Neural crest cell (in vitro differentiated cells): ENCODE data around the gene SLC26A6. TPM values are rescaled to one million over a fixed set of nuclear protein-coding genes. Genes with fewer than 3 reads are reported as not detected.

Experiments
- DNase-seq: peaks from one replicate; pipeline ENCODE4 v3.0.0; 2021; ENCODE audit warnings: low read depth, mixed read lengths, low spot score
- H3K27ac Mint-ChIP-seq: one replicate; pipeline ENCODE4 v1.8.0; 2021; ENCODE audit warnings: mild to moderate bottlenecking, mixed read lengths; ENCODE audit not compliant: unreplicated experiment
- H3K27me3 Mint-ChIP-seq: 2 replicates; pipeline ENCODE4 v1.8.0; 2021; ENCODE audit warnings: low read depth, mild to moderate bottlenecking, mixed read lengths
- H3K36me3 Mint-ChIP-seq: 2 replicates; pipeline ENCODE4 v1.8.0; 2021; ENCODE audit warnings: low read depth, mild to moderate bottlenecking, mixed read lengths
- H3K4me1 Mint-ChIP-seq: 2 replicates; pipeline ENCODE4 v1.8.0; 2021; ENCODE audit warnings: mixed read lengths
- H3K4me3 Mint-ChIP-seq: one replicate; pipeline ENCODE4 v1.8.0; 2021; ENCODE audit warnings: mild to moderate bottlenecking, mixed read lengths
- H3K9me3 Mint-ChIP-seq: 2 replicates; pipeline ENCODE4 v1.8.0; 2021; ENCODE audit warnings: mixed read lengths
- CTCF ChIP-seq: fragments of 200-600 bp; sonication (generic); conservative IDR thresholded peaks from 2 replicates; pipeline ENCODE4 v1.5.0; 2021; ENCODE audit warnings: antibody characterized with exemption, mild to moderate bottlenecking
- microRNA-seq: library from miRNA; unstranded; fragments of <30 nt; microRNA quantifications from one replicate; pipeline ENCODE4, GENCODE V29; 2020
- total RNA-seq: library from RNA; stranded (reverse); gene quantifications from 2 replicates; pipeline ENCODE4 v1.2.1, GENCODE V29; 2021

The SLC26A6 gene
- total RNA-seq, 1 donor from 2014 or later: 57.4 TPM

- Mint-ChIP-seq H3K36me3 (no peaks in the 10 kb centered on the region), H3K9me3 (no peaks in the 10 kb centered on the region), H3K4me1 (no peaks in the 10 kb centered on the region), H3K27ac (no peak overlapping the region), H3K27me3 (peaks cover under 1% of the 10 kb centered on the region), H3K4me3 (no peak overlapping the region)
- no peak for TF ChIP-seq CTCF
- no peak for DNase-seq
Measured at GRCh38 chr3:48587686-48588085, 47.6 kb downstream of the SLC26A6 start.

DNA sequence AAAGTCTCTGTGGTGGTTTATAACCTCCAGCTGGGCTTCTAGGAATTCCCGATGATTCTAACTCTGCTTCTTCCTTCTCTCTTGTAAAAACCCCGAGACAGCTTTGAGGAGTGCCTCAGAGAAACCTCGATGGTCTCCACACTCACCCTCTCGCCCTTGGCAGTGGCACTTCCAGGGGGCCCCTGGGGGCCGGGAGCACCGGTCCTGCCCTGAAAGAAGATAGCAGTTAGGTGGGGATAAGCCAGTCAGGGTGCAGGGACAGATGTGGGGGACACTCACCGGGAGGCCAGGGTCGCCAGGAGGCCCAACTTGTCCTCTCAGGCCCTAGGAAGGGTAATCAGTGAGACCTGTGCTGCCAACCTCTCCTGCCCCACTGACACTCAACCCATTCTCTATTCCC lies 49.9 kb downstream of the SLC26A6 start:
- no peak for TF ChIP-seq CTCF
- H3K9me3 Mint-ChIP-seq: no peaks in the 10 kb centered on the region
- H3K27me3 Mint-ChIP-seq: no peaks in the 10 kb centered on the region
- no peak overlapping the region for H3K4me3 Mint-ChIP-seq
- H3K4me1 Mint-ChIP-seq: no peaks in the 10 kb centered on the region
- H3K36me3 Mint-ChIP-seq: no peaks in the 10 kb centered on the region
- no peak overlapping the region for H3K27ac Mint-ChIP-seq
- no peak for DNase-seq

DNA sequence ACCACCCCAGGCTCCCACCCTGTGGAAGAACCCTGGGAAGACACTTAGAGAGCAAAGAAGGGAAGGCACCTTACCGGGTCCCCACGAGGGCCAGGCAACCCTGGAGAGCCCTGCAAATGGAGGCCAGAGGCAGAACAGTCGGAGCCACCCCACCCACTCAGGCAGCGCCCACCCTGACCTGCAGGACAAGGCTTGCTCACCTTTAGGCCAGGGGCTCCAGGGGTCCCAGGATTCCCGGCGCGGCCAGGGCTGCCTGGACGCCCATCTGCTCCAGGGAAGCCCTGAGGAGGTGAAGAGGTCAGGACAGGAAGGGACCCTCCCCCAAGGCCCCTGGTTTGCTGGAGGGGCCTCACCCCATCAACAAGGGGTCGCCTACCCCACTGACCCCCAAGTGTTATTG lies 50.4 kb downstream of the SLC26A6 start:
- Mint-ChIP-seq H3K4me1 (no peaks in the 10 kb centered on the region), H3K36me3 (no peaks in the 10 kb centered on the region), H3K9me3 (no peaks in the 10 kb centered on the region), H3K4me3 (no peak overlapping the region), H3K27me3 (no peaks in the 10 kb centered on the region), H3K27ac (no peak overlapping the region)
- TF ChIP-seq CTCF: no peak
- DNase-seq: no peak

GRCh38 chr3:48581621-48582481 lies 53.4 kb downstream of the SLC26A6 start:
- no peak for DNase-seq
- H3K4me3 Mint-ChIP-seq: no peak overlapping the region
- H3K36me3 Mint-ChIP-seq: no peaks in the 10 kb centered on the region
- H3K27me3 Mint-ChIP-seq: no peaks in the 10 kb centered on the region
- H3K27ac Mint-ChIP-seq: no peak overlapping the region
- no peak for TF ChIP-seq CTCF
- H3K4me1 Mint-ChIP-seq: no peaks in the 10 kb centered on the region
- H3K9me3 Mint-ChIP-seq: no peaks in the 10 kb centered on the region

DNA sequence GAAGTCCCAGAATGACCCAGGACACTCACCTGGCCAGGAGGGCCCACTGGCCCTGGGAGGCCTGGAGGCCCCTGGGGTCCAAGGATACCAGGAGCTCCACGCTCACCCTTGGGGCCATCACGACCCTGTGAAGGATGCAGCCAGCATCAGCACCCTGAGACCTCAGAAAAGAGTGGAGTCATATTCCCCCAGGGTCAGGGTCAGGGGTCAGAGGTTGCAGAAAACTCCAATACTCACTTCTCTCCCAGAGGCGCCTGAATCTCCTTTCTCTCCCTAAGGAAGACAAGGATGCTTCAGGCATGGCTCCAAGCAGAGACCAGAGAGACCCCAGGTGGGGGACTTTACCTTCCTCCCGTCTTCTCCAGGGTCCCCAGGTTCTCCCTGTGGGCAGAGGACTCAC lies 58.6 kb downstream of the SLC26A6 start:
- no peak overlapping the region for H3K4me3 Mint-ChIP-seq
- DNase-seq: no peak
- H3K27ac Mint-ChIP-seq: no peak overlapping the region
- H3K27me3 Mint-ChIP-seq: no peaks in the 10 kb centered on the region
- H3K9me3 Mint-ChIP-seq: no peaks in the 10 kb centered on the region
- H3K4me1 Mint-ChIP-seq: no peaks in the 10 kb centered on the region
- H3K36me3 Mint-ChIP-seq: no peaks in the 10 kb centered on the region
- TF ChIP-seq CTCF: no peak

Small RNA genes lying within 50 kb of the gene (microRNA-seq; reads per million reads assigned to microRNA genes)
- gene MIR4793 (not detected), gene MIR711 (not detected)

Other genes with a start within 250 kb of the SLC26A6 start
- 161 and 180 TPM in 2 replicates for gene PLXNB1, start 205.4 kb downstream of the SLC26A6 start, total RNA-seq
- 12.4 TPM in 2 replicates for gene CCDC51, start 195.3 kb downstream of the SLC26A6 start, total RNA-seq
- gene TMA7, start 195.2 kb downstream of the SLC26A6 start, total RNA-seq: 309 and 318 TPM in 2 replicates
- 21.8 and 22.1 TPM in 2 replicates for gene ATRIP, start 188.7 kb downstream of the SLC26A6 start, total RNA-seq
- 117 and 124 TPM in 2 replicates for gene SHISA5, start 131.3 kb downstream of the SLC26A6 start, total RNA-seq
- 19.2 and 20.4 TPM in 2 replicates for gene PFKFB4, start 78.7 kb downstream of the SLC26A6 start, total RNA-seq
- 1.3 TPM in 2 replicates for gene UCN2, start 71.7 kb downstream of the SLC26A6 start, total RNA-seq
- gene COL7A1, start 40.1 kb downstream of the SLC26A6 start, total RNA-seq: 28.4 and 28.7 TPM in 2 replicates
- gene UQCRC1, start 25.8 kb downstream of the SLC26A6 start, total RNA-seq: 288 and 297 TPM in 2 replicates
- 0.51 and 0.66 TPM in 2 replicates for gene TMEM89, start 13.7 kb downstream of the SLC26A6 start, total RNA-seq
- 26.5 and 27.2 TPM in 2 replicates for gene CELSR3, start 27.4 kb upstream of the SLC26A6 start, total RNA-seq
- 25.3 and 30.2 TPM in 2 replicates for gene NCKIPSD, start 50.5 kb upstream of the SLC26A6 start, total RNA-seq
- 139 and 143 TPM in 2 replicates for gene IP6K2, start 81.8 kb upstream of the SLC26A6 start, total RNA-seq
- 47.6 and 49.6 TPM in 2 replicates for gene PRKAR2A, start 212.4 kb upstream of the SLC26A6 start, total RNA-seq